ENCODE measurements around the gene CAPG.

DNA sequence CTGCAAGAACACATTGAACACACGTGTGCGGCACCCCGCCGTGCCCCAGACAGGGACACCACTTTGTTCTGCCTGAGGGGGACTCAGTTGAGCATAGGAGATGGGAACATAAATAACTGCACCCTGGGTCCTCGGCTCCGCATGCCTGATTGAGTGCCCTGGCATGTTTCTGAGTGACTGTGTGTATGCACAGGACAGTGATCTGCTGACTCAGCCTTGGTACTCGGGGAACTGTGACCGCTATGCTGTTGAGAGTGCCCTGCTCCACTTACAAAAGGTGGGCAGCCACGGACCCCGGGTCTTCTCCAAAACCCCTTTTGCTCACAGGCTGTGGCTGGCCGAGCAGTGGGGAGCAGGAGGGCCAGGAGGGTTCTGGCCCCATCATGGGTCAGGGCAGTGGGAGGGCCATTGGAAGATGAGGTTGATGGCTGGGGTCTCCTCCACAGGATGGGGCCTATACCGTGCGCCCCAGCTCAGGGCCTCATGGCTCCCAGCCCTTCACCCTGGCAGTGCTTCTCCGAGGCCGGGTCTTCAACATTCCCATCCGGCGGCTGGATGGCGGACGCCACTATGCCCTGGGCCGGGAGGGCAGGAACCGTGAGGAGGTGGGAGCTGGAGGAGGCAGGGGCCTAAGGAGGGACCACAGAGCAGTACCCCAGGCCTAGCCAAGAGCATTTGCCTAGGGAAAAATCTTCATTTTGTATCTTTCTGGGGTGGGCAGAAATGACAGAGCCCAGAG, 25.2 kb upstream of the CAPG start:
- TF ChIP-seq ZZZ3 (IDR thresholded peaks at IDR 0.05; ENCODE audit: control insufficient read depth, insufficient read length, low read depth) (no peak), POLR2A (IDR thresholded peaks at IDR 0.05; ENCODE audit: low read depth, low read length) (no peak), RAD21 (IDR thresholded peaks at IDR 0.05; ENCODE audit: insufficient read depth, low read depth, low read length) (no peak), RFX5 (IDR thresholded peaks at IDR 0.05; ENCODE audit: low read depth, low read length) (no peak), MXI1 (IDR thresholded peaks at IDR 0.05; ENCODE audit: low read depth, low read length) (no peak), SMC3 (IDR thresholded peaks at IDR 0.05; ENCODE audit: borderline replicate concordance, low read length) (no peak), HDAC6 (IDR thresholded peaks at IDR 0.05; ENCODE audit: unreplicated experiment) (no peak), JUNB (IDR thresholded peaks at IDR 0.05) (no peak), ZNF24 (IDR thresholded peaks at IDR 0.05) (no peak), POLR2AphosphoS2 (IDR thresholded peaks at IDR 0.05; ENCODE audit: low read depth, low read length) (no peak)
- TF ChIP-seq, protein P1, sequence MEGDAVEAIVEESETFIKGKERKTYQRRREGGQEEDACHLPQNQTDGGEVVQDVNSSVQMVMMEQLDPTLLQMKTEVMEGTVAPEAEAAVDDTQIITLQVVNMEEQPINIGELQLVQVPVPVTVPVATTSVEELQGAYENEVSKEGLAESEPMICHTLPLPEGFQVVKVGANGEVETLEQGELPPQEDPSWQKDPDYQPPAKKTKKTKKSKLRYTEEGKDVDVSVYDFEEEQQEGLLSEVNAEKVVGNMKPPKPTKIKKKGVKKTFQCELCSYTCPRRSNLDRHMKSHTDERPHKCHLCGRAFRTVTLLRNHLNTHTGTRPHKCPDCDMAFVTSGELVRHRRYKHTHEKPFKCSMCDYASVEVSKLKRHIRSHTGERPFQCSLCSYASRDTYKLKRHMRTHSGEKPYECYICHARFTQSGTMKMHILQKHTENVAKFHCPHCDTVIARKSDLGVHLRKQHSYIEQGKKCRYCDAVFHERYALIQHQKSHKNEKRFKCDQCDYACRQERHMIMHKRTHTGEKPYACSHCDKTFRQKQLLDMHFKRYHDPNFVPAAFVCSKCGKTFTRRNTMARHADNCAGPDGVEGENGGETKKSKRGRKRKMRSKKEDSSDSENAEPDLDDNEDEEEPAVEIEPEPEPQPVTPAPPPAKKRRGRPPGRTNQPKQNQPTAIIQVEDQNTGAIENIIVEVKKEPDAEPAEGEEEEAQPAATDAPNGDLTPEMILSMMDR (IDR thresholded peaks at IDR 0.05 in 2 of 3, conservative IDR thresholded peaks at IDR 0.05 in 1 of 3; ENCODE audit: control insufficient read depth in 2 of 3, extremely low read depth in 1 of 3, insufficient read depth in 1 of 3, low read depth in 3 of 3, low read length in 3 of 3), result no peak
- TF ChIP-seq, protein P2, sequence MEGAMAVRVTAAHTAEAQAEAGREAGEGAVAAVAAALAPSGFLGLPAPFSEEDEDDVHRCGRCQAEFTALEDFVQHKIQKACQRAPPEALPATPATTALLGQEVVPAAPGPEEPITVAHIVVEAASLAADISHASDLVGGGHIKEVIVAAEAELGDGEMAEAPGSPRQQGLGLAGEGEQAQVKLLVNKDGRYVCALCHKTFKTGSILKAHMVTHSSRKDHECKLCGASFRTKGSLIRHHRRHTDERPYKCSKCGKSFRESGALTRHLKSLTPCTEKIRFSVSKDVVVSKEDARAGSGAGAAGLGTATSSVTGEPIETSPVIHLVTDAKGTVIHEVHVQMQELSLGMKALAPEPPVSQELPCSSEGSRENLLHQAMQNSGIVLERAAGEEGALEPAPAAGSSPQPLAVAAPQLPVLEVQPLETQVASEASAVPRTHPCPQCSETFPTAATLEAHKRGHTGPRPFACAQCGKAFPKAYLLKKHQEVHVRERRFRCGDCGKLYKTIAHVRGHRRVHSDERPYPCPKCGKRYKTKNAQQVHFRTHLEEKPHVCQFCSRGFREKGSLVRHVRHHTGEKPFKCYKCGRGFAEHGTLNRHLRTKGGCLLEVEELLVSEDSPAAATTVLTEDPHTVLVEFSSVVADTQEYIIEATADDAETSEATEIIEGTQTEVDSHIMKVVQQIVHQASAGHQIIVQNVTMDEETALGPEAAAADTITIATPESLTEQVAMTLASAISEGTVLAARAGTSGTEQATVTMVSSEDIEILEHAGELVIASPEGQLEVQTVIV (IDR thresholded peaks at IDR 0.05; ENCODE audit: borderline replicate concordance, partially characterized antibody), result no peak
